ENCODE data around the gene CKS2. TPM values are rescaled to one million over a fixed set of nuclear protein-coding genes. Genes with fewer than 3 reads are reported as not detected.

The CKS2 gene
- total and polyA plus RNA-seq, 2 of the 4 experiments (the other 2 are of a cell fraction): 192 to 261 TPM

GRCh38 chr9:89309608-89310474 is 1.2 kb upstream of the CKS2 start:
- Histone ChIP-seq H3K9me3 (ENCODE audit: control insufficient read depth, insufficient read depth, low read length) (no peaks in the 10 kb centered on the region), H3K27ac (ENCODE audit: insufficient read depth, low read length) (peak overlapping the region; percentile 95), H3K4me2 (ENCODE audit: low read depth, low read length) (peak overlapping the region; percentile 93), H3K56ac (ENCODE audit: extremely low read depth, insufficient read depth, low read length) (peak overlapping the region; percentile 90), H2AK9ac (replicated peaks; ENCODE audit: low read depth, low read length, poor library complexity) (peak overlapping the region; percentile 96), H2BK120ac (ENCODE audit: low read depth, low read length) (peak overlapping the region; percentile 65), H3K23ac (ENCODE audit: low read depth, low read length) (peak overlapping the region; percentile 82), H4K91ac (ENCODE audit: insufficient read depth, low read depth, low read length) (peak overlapping the region; percentile 82), H4K20me1 (ENCODE audit: insufficient read depth, low read length) (no peaks in the 10 kb centered on the region; the same call in 1 of the 2 replicates), H2AFZ (replicated peaks; ENCODE audit: low read length, poor library complexity) (peak overlapping the region; percentile 95), H3K4me3 (ENCODE audit: insufficient read depth, low read depth, low read length) (peak overlapping the region; percentile 67), H4K5ac (ENCODE audit: low read depth, low read length) (peak overlapping the region; percentile 93), H3K14ac (replicated peaks; ENCODE audit: low read depth, low read length) (peak overlapping the region; percentile 83), H3K9me1 (ENCODE audit: insufficient read depth, low read length) (no peaks in the 10 kb centered on the region; the same call in 1 of the 2 replicates), H2BK5ac (ENCODE audit: low read depth, low read length, poor library complexity, severe bottlenecking) (peak overlapping the region; percentile 89), H3K36me3 (ENCODE audit: control insufficient read depth, insufficient read depth, low read length) (no peaks in the 10 kb centered on the region), H3K4me1 (ENCODE audit: control insufficient read depth, insufficient read depth, low read length) (peaks cover 3% of the 10 kb centered on the region), H3K27me3 (ENCODE audit: control insufficient read depth, insufficient read depth, low read length) (no peaks in the 10 kb centered on the region), H3K79me1 (ENCODE audit: low read depth in 1 of 2, low read length in 2 of 2) (peaks cover 4 to 10% of the 10 kb centered on the region in 2 experiments; a peak in 3 of 4 replicates), H2BK20ac (ENCODE audit: low read depth, low read length) (no peak overlapping the region), H2BK15ac (ENCODE audit: low read depth, low read length) (no peak overlapping the region; the same call in 2 of the 3 replicates), H3K18ac (ENCODE audit: low read depth, low read length) (peak overlapping the region; percentile 21; the same call in 1 of the 2 replicates), H3K4ac (ENCODE audit: low read depth, low read length) (peak overlapping the region; percentile 89), H3K9ac (ENCODE audit: low read depth, low read length) (peak overlapping the region; percentile 83), H2AK5ac (ENCODE audit: low read depth, low read length) (peak overlapping the region; percentile 68), H4K8ac (ENCODE audit: low read depth in 2 of 2, low read length in 2 of 2) (peak overlapping the region; percentile 95 to 99)
- intact Hi-C loops (cut with micrococcal nuclease): loop anchor here (2.0 to 10.0 kb wide), 7 partner anchors 133 to 1595 kb away; no protein-coding TSS in a partner anchor
- BruUV-seq (replicated peaks): TSS peak; percentile 77
- dilution Hi-C loops (cut with HindIII; ENCODE audit: low sequenced_read_pairs, unreplicated experiment): no loop called here
- DNase-seq (no peak), ATAC-seq (ENCODE audit: low read depth) (no peak)
- ChIA-PET CTCF (no interaction called here), POLR2A (ENCODE audit: unreplicated experiment) (no interaction called here)
- TF ChIP-seq POLR2A (IDR thresholded peaks at IDR 0.05; ENCODE audit: low read depth, low read length) (peak; percentile 58), MAFK (IDR thresholded peaks at IDR 0.05; ENCODE audit: low read depth, low read length) (no peak)
- 0% methylated on average over 2 of the region's 23 CpGs; no CpG with 5 or more reads in 1 of the 2 experiments for WGBS, 2 experiments (ENCODE audit: extremely low coverage in 2 of 2, insufficient read length in 1 of 2)
- in situ Hi-C loops (cut with MboI; ENCODE audit: low sequenced_read_pairs): no loop called here

Measured in IMR-90 (cell line).